Esophagus squamous epithelium (tissue), 4 donors: ENCODE results near the gene CACNA2D3.

Experiments
- POLR2A ChIP-seq, 4 donors: fragments of 450-650 bp; IDR thresholded peaks; one replicate each; pipeline ENCODE4 v1.6.1; 2017; ENCODE audit warnings: antibody characterized with exemption in 4 of 4, mild to moderate bottlenecking in 4 of 4, moderate library complexity in 3 of 4
- TF ChIP-seq, protein P1 (sequence below), 6 experiments: fragments of 450-650 bp in 4 of 6; fragments of 200-600 bp in 2 of 6; sonication (generic) in 2 of 6; IDR thresholded peaks; one replicate each; pipeline ENCODE4 v1.5.1; 2016 to 2019; ENCODE audit warnings: antibody characterized with exemption in 6 of 6, mild to moderate bottlenecking in 4 of 6, moderate library complexity in 4 of 6

DNA sequence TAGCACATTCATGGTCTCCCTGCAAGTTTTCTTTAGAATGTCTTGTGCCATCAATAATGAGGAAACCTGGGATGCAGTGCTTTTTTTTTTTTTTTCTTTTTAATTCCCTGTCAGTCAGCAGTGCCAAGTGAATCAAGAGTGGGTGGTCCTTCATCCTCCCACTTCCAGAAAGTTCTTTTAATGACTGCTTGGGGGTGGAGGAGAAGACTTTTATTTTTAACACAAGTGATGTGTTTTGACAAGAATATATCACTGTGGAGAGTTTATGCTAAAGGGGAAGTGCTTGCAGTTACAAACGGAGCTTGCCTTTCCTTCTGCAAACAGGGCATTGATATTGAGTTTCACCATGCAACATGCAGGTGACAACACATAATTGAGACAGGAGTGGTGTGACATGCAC lies 69.7 kb downstream of the CACNA2D3 start:
- TF ChIP-seq, protein P1, sequence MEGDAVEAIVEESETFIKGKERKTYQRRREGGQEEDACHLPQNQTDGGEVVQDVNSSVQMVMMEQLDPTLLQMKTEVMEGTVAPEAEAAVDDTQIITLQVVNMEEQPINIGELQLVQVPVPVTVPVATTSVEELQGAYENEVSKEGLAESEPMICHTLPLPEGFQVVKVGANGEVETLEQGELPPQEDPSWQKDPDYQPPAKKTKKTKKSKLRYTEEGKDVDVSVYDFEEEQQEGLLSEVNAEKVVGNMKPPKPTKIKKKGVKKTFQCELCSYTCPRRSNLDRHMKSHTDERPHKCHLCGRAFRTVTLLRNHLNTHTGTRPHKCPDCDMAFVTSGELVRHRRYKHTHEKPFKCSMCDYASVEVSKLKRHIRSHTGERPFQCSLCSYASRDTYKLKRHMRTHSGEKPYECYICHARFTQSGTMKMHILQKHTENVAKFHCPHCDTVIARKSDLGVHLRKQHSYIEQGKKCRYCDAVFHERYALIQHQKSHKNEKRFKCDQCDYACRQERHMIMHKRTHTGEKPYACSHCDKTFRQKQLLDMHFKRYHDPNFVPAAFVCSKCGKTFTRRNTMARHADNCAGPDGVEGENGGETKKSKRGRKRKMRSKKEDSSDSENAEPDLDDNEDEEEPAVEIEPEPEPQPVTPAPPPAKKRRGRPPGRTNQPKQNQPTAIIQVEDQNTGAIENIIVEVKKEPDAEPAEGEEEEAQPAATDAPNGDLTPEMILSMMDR (IDR thresholded peaks at IDR 0.05) = no peak
- TF ChIP-seq POLR2A (IDR thresholded peaks at IDR 0.05) = no peak
